Choroid plexus epithelial cell (primary cell): ENCODE measurements around the gene AMN1.
"Not testable (repeated sequence)": the region's sequence is repeated elsewhere in the genome, so short reads cannot be mapped to it uniquely, and the experiment has no call there.

Source experiments
- DNase-seq: peaks from one replicate; pipeline ENCODE4 v3.0.0-alpha.2; 2010; ENCODE audit warnings: low read depth
- H3K4me3 ChIP-seq: 2 replicates; pipeline ENCODE4 v1.5.1; 2011; ENCODE audit warnings: low read depth, mild to moderate bottlenecking, control low read depth, low read length, moderate library complexity
- CTCF ChIP-seq: conservative IDR thresholded peaks from 2 replicates; pipeline ENCODE4 v1.5.1; 2011; ENCODE audit warnings: low read depth, mild to moderate bottlenecking, control low read depth, inconsistent platforms, low read length, moderate library complexity

AMN1 gene

GRCh38 chr12:31710021-31710818, 18.6 kb downstream of the AMN1 start:
- no peak for TF ChIP-seq CTCF
- no peak overlapping the region for H3K4me3 ChIP-seq

GRCh38 chr12:31708118-31708517, 20.7 kb downstream of the AMN1 start:
- H3K4me3 ChIP-seq, DNase-seq: not testable (repeated sequence)

More at GRCh38 chr12:31710021-31710818, 18.6 kb downstream of the AMN1 start:
- DNase-seq: no peak

- no peak for DNase-seq
- no peak for TF ChIP-seq CTCF
- H3K4me3 ChIP-seq: no peak overlapping the region
Observed at GRCh38 chr12:31705621-31706020, 23.2 kb downstream of the AMN1 start.

GRCh38 chr12:31702047-31702446, 26.8 kb downstream of the AMN1 start:
- peak; percentile 62 for DNase-seq
- no peak overlapping the region for H3K4me3 ChIP-seq
- TF ChIP-seq CTCF: peak; percentile 58

- DNase-seq, H3K4me3 ChIP-seq: not testable (repeated sequence)
Observed at GRCh38 chr12:31689921-31690320, 38.9 kb downstream of the AMN1 start.

- no peak for TF ChIP-seq CTCF
- no peak overlapping the region for H3K4me3 ChIP-seq
- DNase-seq: no peak
Observed at GRCh38 chr12:31687101-31687527, 41.7 kb downstream of the AMN1 start.

- DNase-seq: no peak
Observed at GRCh38 chr12:31685801-31686200, 43.0 kb downstream of the AMN1 start.

More at GRCh38 chr12:31685801-31686200, 43.0 kb downstream of the AMN1 start:
- no peak for TF ChIP-seq CTCF
- H3K4me3 ChIP-seq: no peak overlapping the region
